Keratinocyte (primary cell): ENCODE measurements around the gene CRAMP1. TPM values are rescaled to one million over a fixed set of nuclear protein-coding genes. Genes with fewer than 3 reads are reported as not detected.

Source experiments
- DNase-seq: peaks from one replicate; pipeline ENCODE4 v3.0.0-alpha.2; 2011; ENCODE audit warnings: low read depth, missing footprints, low spot score
- FAIRE-seq: peaks from 2 replicates; lab custom pipeline; 2011; peaks lifted over from hg19 to GRCh38; lab: Jason Lieb, UNC
- H2AFZ ChIP-seq: 2 replicates; pipeline ENCODE4 v1.6.0; 2012; ENCODE audit warnings: low read length, control low read depth, inconsistent platforms; ENCODE audit not compliant: control insufficient read depth
- H3K27ac ChIP-seq: 2 replicates; pipeline ENCODE4 v1.5.1; 2011; ENCODE audit warnings: low read length; ENCODE audit not compliant: control insufficient read depth, insufficient read depth
- H3K27me3 ChIP-seq: 3 replicates; pipeline ENCODE4 v1.6.0; 2011; ENCODE audit warnings: low read length; ENCODE audit not compliant: control insufficient read depth, insufficient read depth; ENCODE audit errors: extremely low read depth
- H3K36me3 ChIP-seq, 2 experiments: 2 replicates in 1 of 2; 3 replicates in 1 of 2; pipeline ENCODE4 v1.5.1; 2011; ENCODE audit warnings: low read length in 2 of 2, mild to moderate bottlenecking in 1 of 2; ENCODE audit not compliant: control insufficient read depth in 2 of 2, insufficient read depth in 2 of 2; ENCODE audit errors: extremely low read depth in 1 of 2
- H3K4me1 ChIP-seq: 3 replicates; pipeline ENCODE4 v1.5.1; 2011; ENCODE audit warnings: low read length; ENCODE audit not compliant: control insufficient read depth, insufficient read depth; ENCODE audit errors: extremely low read depth
- H3K4me2 ChIP-seq: 3 replicates; pipeline ENCODE4 v1.6.0; 2011; ENCODE audit warnings: low read depth, low read length; ENCODE audit not compliant: control insufficient read depth, insufficient read depth; ENCODE audit errors: extremely low read depth
- H3K4me3 ChIP-seq, 3 experiments: fragments of 200-600 bp in 1 of 3; sonication (generic) in 1 of 3; 2 replicates in 2 of 3; 3 replicates in 1 of 3; pipeline ENCODE4 v1.5.1; 2011 to 2016; ENCODE audit warnings: low read length in 3 of 3, mild to moderate bottlenecking in 3 of 3, control low read depth in 2 of 3, inconsistent platforms in 1 of 3, low read depth in 1 of 3, mixed read lengths in 1 of 3, mixed run types in 1 of 3, moderate library complexity in 1 of 3; ENCODE audit not compliant: control insufficient read depth in 2 of 3, insufficient read depth in 2 of 3; ENCODE audit errors: extremely low read depth in 1 of 3
- H3K79me2 ChIP-seq: 2 replicates; pipeline ENCODE4 v1.6.0; 2012; ENCODE audit warnings: low read length; ENCODE audit not compliant: control insufficient read depth, insufficient read depth
- H3K9ac ChIP-seq: 3 replicates; pipeline ENCODE4 v1.6.0; 2011; ENCODE audit warnings: low read length; ENCODE audit not compliant: control insufficient read depth, insufficient read depth; ENCODE audit errors: extremely low read depth
- H3K9me1 ChIP-seq: 3 replicates; pipeline ENCODE4 v1.6.0; 2011; ENCODE audit warnings: low read length; ENCODE audit not compliant: control insufficient read depth, insufficient read depth; ENCODE audit errors: extremely low read depth
- H3K9me3 ChIP-seq: 2 replicates; pipeline ENCODE4 v1.5.1; 2012; ENCODE audit warnings: low read depth, low read length; ENCODE audit not compliant: control insufficient read depth
- H4K20me1 ChIP-seq: 3 replicates; pipeline ENCODE4 v1.6.0; 2011; ENCODE audit warnings: low read length; ENCODE audit not compliant: control insufficient read depth, insufficient read depth; ENCODE audit errors: extremely low read depth
- CTCF ChIP-seq, 3 experiments: IDR thresholded peaks in 1 of 3; conservative IDR thresholded peaks in 1 of 3; optimal IDR thresholded peaks in 1 of 3; 2 replicates in 2 of 3; 3 replicates in 1 of 3; pipeline versions ENCODE3 to v1.5.1; 2011; ENCODE audit warnings: low read length in 3 of 3, mild to moderate bottlenecking in 3 of 3, moderate library complexity in 2 of 3, control low read depth in 1 of 3, inconsistent platforms in 1 of 3; ENCODE audit not compliant: insufficient read depth in 2 of 3; ENCODE audit errors: extremely low read depth in 1 of 3
- EZH2 ChIP-seq: IDR thresholded peaks from one replicate; pipeline ENCODE4 v1.6.1; 2012; ENCODE audit warnings: inconsistent platforms, mild to moderate bottlenecking, low read length, moderate library complexity
- dilution Hi-C: fragments of 300-500 bp; cut with MboI; formaldehyde crosslinking; loops from one replicate; pipeline ENCODE4 v1.7.0; 2020; ENCODE audit warnings: low sequenced_read_pairs; ENCODE audit not compliant: extremely low pct_ligation_motif_present
- polyA plus RNA-seq, 5 experiments: library from polyadenylated mRNA; depleted of rRNA in 3 of 5; stranded (reverse) in 3 of 5; stranded (forward) in 1 of 5; unstranded in 1 of 5; fragments of >200 nt; gene quantifications; 1 replicate in 1 of 5; 2 replicates in 3 of 5; 3 replicates in 1 of 5; pipeline versions ENCODE4 v1.2.1 to v1.2.3, GENCODE V29; 2011 to 2012; ENCODE audit warnings: missing spikeins in 2 of 5, low read depth in 1 of 5, low replicate concordance in 1 of 5

The CRAMP1 gene
- polyA plus RNA-seq, 1 donor (not counting 4 experiments of a cell fraction or from before 2014, with no cell fraction given), result 6.5 TPM

- no peak overlapping the region for H2AFZ ChIP-seq
- peaks cover 41 to 66% of the 10 kb centered on the region in 2 experiments for H3K36me3 ChIP-seq
- DNase-seq (peak; percentile 92), FAIRE-seq (peak; percentile 75)
- peaks cover 8% of the 10 kb centered on the region for H3K9me3 ChIP-seq
- peaks cover 28% of the 10 kb centered on the region for H3K4me1 ChIP-seq
- H3K27me3 ChIP-seq, result no peaks in the 10 kb centered on the region
- no peak overlapping the region for H3K4me3 ChIP-seq
- no peaks in the 10 kb centered on the region for H4K20me1 ChIP-seq
- H3K9ac ChIP-seq, result no peak overlapping the region
- H3K27ac ChIP-seq, result peak overlapping the region; percentile 45
- dilution Hi-C loops, result no loop called here
- TF ChIP-seq CTCF (optimal IDR thresholded peaks at IDR 0.05 in 1 of 3, IDR thresholded peaks at IDR 0.05 in 1 of 3, conservative IDR thresholded peaks at IDR 0.05 in 1 of 3; ENCODE audit: extremely low read depth in 1 of 3, insufficient read depth in 2 of 3, low read length in 3 of 3), result no peak
- no peaks in the 10 kb centered on the region for H3K9me1 ChIP-seq
- H3K4me2 ChIP-seq, result no peak overlapping the region
- peaks cover 32% of the 10 kb centered on the region for H3K79me2 ChIP-seq
These were observed 84.7 kb downstream of the CRAMP1 start for GRCh38 chr16:1696863-1697262.

- H2AFZ ChIP-seq, result no peak overlapping the region
- no peak overlapping the region for H3K9ac ChIP-seq
- H3K9me1 ChIP-seq, result no peaks in the 10 kb centered on the region
- no peaks in the 10 kb centered on the region for H3K27me3 ChIP-seq
- H3K4me1 ChIP-seq, result peaks cover 32% of the 10 kb centered on the region
- H3K4me3 ChIP-seq, result no peak overlapping the region
- no peak overlapping the region for H3K4me2 ChIP-seq
- H4K20me1 ChIP-seq, result no peaks in the 10 kb centered on the region
- FAIRE-seq (no peak), DNase-seq (no peak)
- peaks cover 5% of the 10 kb centered on the region for H3K9me3 ChIP-seq
- peaks cover 38 to 58% of the 10 kb centered on the region in 2 experiments for H3K36me3 ChIP-seq
- dilution Hi-C loops, result no loop called here
- H3K79me2 ChIP-seq, result peaks cover 15% of the 10 kb centered on the region
- H3K27ac ChIP-seq, result no peak overlapping the region
- TF ChIP-seq EZH2 (no peak), CTCF (optimal IDR thresholded peaks at IDR 0.05 in 1 of 3, IDR thresholded peaks at IDR 0.05 in 1 of 3, conservative IDR thresholded peaks at IDR 0.05 in 1 of 3; ENCODE audit: extremely low read depth in 1 of 3, insufficient read depth in 2 of 3, low read length in 3 of 3) (no peak)
These were observed 86.5 kb downstream of the CRAMP1 start for GRCh38 chr16:1698680-1699079.
